ENCODE results near the gene LYPD6B.

Gene LYPD6B, protein sequence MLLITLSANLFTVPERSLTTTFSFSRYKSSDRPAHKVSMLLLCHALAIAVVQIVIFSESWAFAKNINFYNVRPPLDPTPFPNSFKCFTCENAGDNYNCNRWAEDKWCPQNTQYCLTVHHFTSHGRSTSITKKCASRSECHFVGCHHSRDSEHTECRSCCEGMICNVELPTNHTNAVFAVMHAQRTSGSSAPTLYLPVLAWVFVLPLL

GRCh38 chr2:149038442-149039212 is at the start of gene LYPD6B:
TSS of gene LYPD6B (plus strand) at chr2:149038699. CDS start at chr2:149130949, 92,250 bp downstream.
- DNase-seq: no peak

GRCh38 chr2:148989882-148990493 is 48.5 kb upstream of the LYPD6B start:
- DNase-seq: peak; percentile 56

- DNase-seq: no peak
These were observed 47.5 kb upstream of the LYPD6B start for GRCh38 chr2:148990968-148991367.

GRCh38 chr2:148992448-148992847 is 46.1 kb upstream of the LYPD6B start:
- no peak for DNase-seq

DNA sequence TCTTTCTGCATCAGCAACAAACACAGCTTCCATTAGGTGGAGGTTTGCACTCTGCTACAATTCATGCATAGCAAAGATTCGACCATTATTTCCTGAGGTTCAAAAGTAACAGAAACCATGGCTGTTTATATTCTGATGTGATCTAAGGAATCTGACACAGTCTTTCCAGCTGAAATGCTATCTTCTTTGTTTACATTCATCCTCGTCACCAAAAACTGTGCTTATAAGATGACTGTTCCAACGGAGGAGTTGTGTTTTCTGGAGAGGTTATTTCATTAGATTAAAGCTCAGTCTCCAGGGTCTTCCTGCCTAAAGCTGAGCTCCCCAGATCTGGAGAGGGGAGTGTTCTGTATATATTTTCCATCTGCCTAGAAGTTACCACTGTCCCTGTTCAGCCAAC is 45.1 kb upstream of the LYPD6B start:
- DNase-seq: no peak

DNA sequence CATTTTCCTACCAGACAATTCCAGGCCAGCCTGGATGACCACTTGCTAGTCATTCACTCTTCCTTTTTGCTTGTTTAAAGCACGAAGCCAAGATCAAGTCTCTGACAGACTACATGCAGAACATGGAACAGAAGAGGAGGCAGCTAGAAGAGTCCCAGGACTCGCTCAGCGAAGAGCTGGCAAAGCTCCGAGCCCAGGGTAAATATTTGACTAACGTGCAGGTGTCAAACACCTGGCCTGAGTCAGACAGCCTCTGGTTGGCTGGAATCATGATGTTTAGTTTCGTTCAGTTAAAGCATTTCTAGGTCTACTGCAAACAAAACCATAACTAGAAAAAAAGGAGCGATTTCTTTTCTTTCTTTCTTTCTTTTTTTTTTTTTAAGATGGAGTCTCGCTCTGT is 44.2 kb upstream of the LYPD6B start:
- no peak for DNase-seq

DNA sequence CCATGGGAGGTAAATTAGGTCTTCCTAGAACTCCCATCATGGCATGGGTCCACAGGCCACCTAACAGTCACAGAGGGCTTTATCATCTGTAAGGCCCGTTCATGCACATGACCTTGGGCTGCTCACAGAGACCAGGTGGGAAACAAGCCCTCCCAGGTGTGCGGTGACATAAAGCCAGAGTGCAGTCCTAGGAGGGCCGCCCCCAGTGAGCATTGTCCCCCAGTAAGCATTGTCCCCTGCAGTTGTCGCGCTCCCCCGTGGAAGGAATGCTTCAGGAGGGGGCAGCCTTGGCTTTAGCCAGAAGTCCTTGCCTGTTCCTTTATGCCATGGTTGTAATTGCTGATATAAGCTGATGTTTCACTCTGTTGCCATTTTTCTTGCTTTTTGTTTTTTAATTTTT is 41.7 kb upstream of the LYPD6B start:
- DNase-seq: no peak

GRCh38 chr2:148998165-148998830 is 40.2 kb upstream of the LYPD6B start:
- no peak for DNase-seq

DNA sequence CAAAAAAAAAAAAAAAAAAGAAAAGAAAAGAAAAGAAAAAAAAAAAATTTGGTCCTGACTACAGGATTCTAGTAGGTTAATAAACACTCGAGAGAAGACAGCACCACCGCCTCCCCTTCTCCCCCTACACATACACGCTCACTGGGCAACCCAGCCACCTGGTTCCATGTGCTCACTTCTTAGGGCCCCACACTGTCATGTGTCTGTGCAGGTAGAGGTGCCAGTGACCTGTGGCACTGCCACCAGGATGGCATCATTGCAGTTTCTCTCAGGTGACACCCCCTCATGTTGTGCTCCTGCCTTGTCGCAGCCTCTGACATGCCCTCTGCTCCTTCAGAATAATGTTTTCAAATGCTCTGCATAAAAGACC is 39.7 kb upstream of the LYPD6B start:
- DNase-seq: no peak

GRCh38 chr2:148999451-148999921 is 39.0 kb upstream of the LYPD6B start:
- no peak for DNase-seq

GRCh38 chr2:149000158-149000938 is 38.2 kb upstream of the LYPD6B start:
- DNase-seq: no peak

GRCh38 chr2:149001496-149001895 is 37.0 kb upstream of the LYPD6B start:
- DNase-seq: no peak

GRCh38 chr2:149002378-149002890 is 36.1 kb upstream of the LYPD6B start:
- no peak for DNase-seq

DNA sequence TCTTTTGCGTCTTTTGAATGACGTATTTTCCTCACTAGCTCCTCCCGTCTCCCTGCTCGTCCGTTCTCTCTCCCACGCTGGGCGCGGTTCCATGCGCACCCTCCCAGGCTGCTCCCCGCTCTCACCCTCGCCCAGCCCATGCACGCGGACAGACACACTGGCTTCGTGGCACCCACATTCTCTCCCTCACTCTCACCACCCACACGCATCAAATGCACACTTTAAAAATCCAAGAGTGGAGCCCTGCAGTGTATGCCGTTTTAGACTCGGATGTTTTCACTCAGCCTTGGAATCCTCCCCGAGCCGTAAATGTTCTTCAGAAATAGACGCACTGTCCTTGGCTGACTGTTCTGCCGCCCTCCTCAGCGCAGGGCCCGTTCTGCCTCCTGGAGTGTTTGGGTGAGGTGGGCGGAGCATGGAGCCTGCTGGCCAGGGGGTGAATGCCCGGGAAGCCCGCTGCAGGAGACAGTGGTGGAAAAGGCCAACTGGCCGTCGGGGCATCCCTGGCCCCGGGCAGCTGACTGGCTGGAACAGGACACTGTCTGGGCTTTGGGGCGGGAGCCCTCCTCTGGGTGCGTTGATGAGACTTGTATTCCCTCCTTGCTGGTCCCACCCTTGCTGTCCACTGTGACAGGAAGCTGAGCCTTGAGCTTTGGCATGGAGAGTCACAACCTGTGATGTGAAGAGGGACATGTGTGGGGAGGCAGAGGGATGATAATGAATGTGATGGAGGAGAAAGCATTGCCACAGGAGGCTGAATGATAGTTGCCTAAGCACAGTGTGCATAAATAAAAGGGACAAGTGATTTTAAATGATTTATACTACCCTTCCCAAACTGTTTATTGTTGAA is 35.4 kb upstream of the LYPD6B start:
- DNase-seq: no peak

- DNase-seq: no peak
These were observed 33.7 kb upstream of the LYPD6B start for GRCh38 chr2:149004836-149005235.

DNA sequence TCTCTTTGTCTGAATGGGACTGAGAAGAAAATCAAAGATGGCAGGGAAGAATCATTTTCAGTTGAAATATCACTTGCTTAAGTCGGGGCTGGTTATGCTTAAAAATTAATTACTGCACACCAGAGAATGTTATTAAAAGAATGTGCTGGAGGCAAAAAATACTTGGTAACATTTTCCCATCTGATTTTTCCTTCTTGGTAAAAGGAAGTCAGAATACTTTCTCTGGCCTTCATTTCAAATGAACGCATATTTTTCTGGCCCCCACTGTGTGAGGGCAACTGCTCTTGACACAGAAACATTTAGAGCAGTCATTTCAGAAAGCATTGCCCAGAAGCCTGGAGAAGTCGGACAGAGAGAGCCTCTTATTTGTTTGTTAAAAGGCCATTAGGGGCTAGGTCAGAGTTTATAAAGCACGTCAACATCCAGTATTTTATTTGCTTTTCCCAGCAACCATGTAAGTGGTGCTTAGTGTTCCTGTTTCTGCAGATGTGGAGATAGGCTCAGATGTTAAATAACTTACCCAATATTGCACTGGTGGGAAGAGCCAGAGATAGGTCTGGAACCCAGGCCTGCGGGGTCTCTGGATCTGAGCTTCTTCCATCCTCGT is 32.9 kb upstream of the LYPD6B start:
- no peak for DNase-seq

- no peak for DNase-seq
These were observed 31.5 kb upstream of the LYPD6B start for GRCh38 chr2:149006883-149007543.

GRCh38 chr2:149008381-149008780 is 30.1 kb upstream of the LYPD6B start:
- no peak for DNase-seq

GRCh38 chr2:149009576-149010461 is 28.7 kb upstream of the LYPD6B start:
- DNase-seq: no peak
